WTC11 (cell line): Measurements from ENCODE around the gene HLTF. TPM values are rescaled to one million over a fixed set of nuclear protein-coding genes. Genes with fewer than 3 reads are reported as not detected.
A peak's percentile ranks its signal among the peaks of the same experiment; 100 is the strongest.

ENCODE experiments used
- ATAC-seq: fragments of 200-7000 bp; cut with Tn5 transposase; 2 replicates; pipeline ENCODE4 v1.10.0; 2021; ENCODE audit warnings: mild to moderate bottlenecking, moderate library complexity
- CTCF ChIA-PET: fragments of 300-600 bp; sonication (Branson Sonifier 250); formaldehyde crosslinking; loops from one replicate; lab custom pipeline; 2021; ENCODE audit warnings: antibody characterized with exemption; lab: Charles Lee
- POLR2A ChIA-PET: fragments of 350-600 bp; sonication (Branson Sonifier 250); formaldehyde crosslinking; loops from one replicate; lab custom pipeline; 2021; ENCODE audit warnings: antibody characterized with exemption; lab: Charles Lee
- DNase-seq: peaks from one replicate; pipeline ENCODE4 v3.0.0; 2021; ENCODE audit warnings: low spot score
- H3K27ac Mint-ChIP-seq: 2 replicates; pipeline ENCODE4 v1.8.0; 2021; ENCODE audit warnings: mixed read lengths
- H3K27me3 Mint-ChIP-seq: 2 replicates; pipeline ENCODE4 v1.8.0; 2021; ENCODE audit warnings: low read depth, mild to moderate bottlenecking, moderate library complexity, mixed read lengths
- H3K36me3 Mint-ChIP-seq: 2 replicates; pipeline ENCODE4 v1.8.0; 2021; ENCODE audit warnings: mixed read lengths
- H3K4me1 Mint-ChIP-seq: 2 replicates; pipeline ENCODE4 v1.8.0; 2022; ENCODE audit warnings: mixed read lengths
- H3K4me3 Mint-ChIP-seq: 2 replicates; pipeline ENCODE4 v1.8.0; 2021; ENCODE audit warnings: mild to moderate bottlenecking, moderate library complexity, mixed read lengths
- H3K9me3 Mint-ChIP-seq: 2 replicates; pipeline ENCODE4 v1.8.0; 2021; ENCODE audit warnings: mixed read lengths
- ARID4B ChIP-seq: sonication (generic); formaldehyde crosslinking; IDR thresholded peaks from 2 replicates; pipeline ENCODE4 v1.8.0; 2023; ENCODE audit warnings: missing genetic modification reagents, mild to moderate bottlenecking, borderline replicate concordance
- CBFB ChIP-seq: sonication (generic); formaldehyde crosslinking; IDR thresholded peaks from 2 replicates; pipeline ENCODE4 v1.8.1; 2022; ENCODE audit warnings: mild to moderate bottlenecking, low read depth, missing genetic modification reagents
- CREB1 ChIP-seq: sonication (generic); formaldehyde crosslinking; IDR thresholded peaks from 2 replicates; pipeline ENCODE4 v1.8.0; 2023; ENCODE audit warnings: mild to moderate bottlenecking, missing genetic modification reagents
- E2F1 ChIP-seq: sonication (generic); formaldehyde crosslinking; IDR thresholded peaks from 2 replicates; pipeline ENCODE4 v1.8.0; 2022; ENCODE audit warnings: mild to moderate bottlenecking, missing genetic modification reagents
- E2F4 ChIP-seq: sonication (generic); formaldehyde crosslinking; IDR thresholded peaks from 2 replicates; pipeline ENCODE4 v1.8.1; 2022; ENCODE audit warnings: low read depth, mild to moderate bottlenecking, moderate library complexity, missing genetic modification reagents, borderline replicate concordance
- ELF4 ChIP-seq: sonication (generic); formaldehyde crosslinking; IDR thresholded peaks from 2 replicates; pipeline ENCODE4 v1.8.1; 2022; ENCODE audit warnings: low read depth, mild to moderate bottlenecking, moderate library complexity, missing genetic modification reagents
- EMX1 ChIP-seq: fragments of 250-450 bp; sonication (Bioruptor Pico); IDR thresholded peaks from 2 replicates; pipeline ENCODE4 v1.8.0; 2021; ENCODE audit warnings: mild to moderate bottlenecking
- FOXK1 ChIP-seq: sonication (generic); formaldehyde crosslinking; IDR thresholded peaks from 2 replicates; pipeline ENCODE4 v1.8.0; 2022; ENCODE audit warnings: mild to moderate bottlenecking, moderate library complexity, missing genetic modification reagents
- JAZF1 ChIP-seq: fragments of 250-450 bp; sonication (Bioruptor Pico); IDR thresholded peaks from 2 replicates; pipeline ENCODE4 v1.9.0; 2021; ENCODE audit warnings: moderate library complexity, mild to moderate bottlenecking, inconsistent platforms
- JUN ChIP-seq: sonication (generic); formaldehyde crosslinking; IDR thresholded peaks from 2 replicates; pipeline ENCODE4 v1.8.0; 2023; ENCODE audit warnings: mild to moderate bottlenecking, missing genetic modification reagents
- KAT7 ChIP-seq: sonication (generic); formaldehyde crosslinking; IDR thresholded peaks from 2 replicates; pipeline ENCODE4 v1.8.1; 2023; ENCODE audit warnings: missing genetic modification reagents, mild to moderate bottlenecking, borderline replicate concordance
- MAX ChIP-seq: sonication (generic); formaldehyde crosslinking; IDR thresholded peaks from 2 replicates; pipeline ENCODE4 v1.8.0; 2022; ENCODE audit warnings: mild to moderate bottlenecking, missing genetic modification reagents
- MLX ChIP-seq: sonication (generic); formaldehyde crosslinking; IDR thresholded peaks from 2 replicates; pipeline ENCODE4 v1.8.1; 2023; ENCODE audit warnings: mild to moderate bottlenecking, missing genetic modification reagents, moderate library complexity
- PREB ChIP-seq: sonication (generic); formaldehyde crosslinking; IDR thresholded peaks from 2 replicates; pipeline ENCODE4 v1.8.1; 2022; ENCODE audit warnings: mild to moderate bottlenecking, missing genetic modification reagents, moderate library complexity, borderline replicate concordance
- RELA ChIP-seq: sonication (generic); formaldehyde crosslinking; IDR thresholded peaks from 2 replicates; pipeline ENCODE4 v1.8.1; 2022; ENCODE audit warnings: missing genetic modification reagents, mild to moderate bottlenecking, borderline replicate concordance
- USF1 ChIP-seq: sonication (generic); formaldehyde crosslinking; IDR thresholded peaks from 2 replicates; pipeline ENCODE4 v1.8.0; 2022; ENCODE audit warnings: mild to moderate bottlenecking, missing genetic modification reagents
- ZBTB21 ChIP-seq: sonication (generic); formaldehyde crosslinking; IDR thresholded peaks from 2 replicates; pipeline ENCODE4 v1.8.1; 2023; ENCODE audit warnings: mild to moderate bottlenecking, missing genetic modification reagents, borderline replicate concordance
- ZMAT4 ChIP-seq: fragments of 250-450 bp; sonication (Bioruptor Pico); IDR thresholded peaks from 2 replicates; pipeline ENCODE4 v1.9.0; 2021; ENCODE audit warnings: mild to moderate bottlenecking
- total RNA-seq: library from RNA; stranded (reverse); gene quantifications from 3 replicates; pipeline ENCODE4 v1.2.3, GENCODE V29; 2021

Gene HLTF
- total RNA-seq, 1 experiment from 2014 or later, result 62.4 TPM

- peaks cover 27% of the 10 kb centered on the region for H3K4me1 Mint-ChIP-seq
- H3K9me3 Mint-ChIP-seq, result no peaks in the 10 kb centered on the region
- H3K27ac Mint-ChIP-seq, result no peak overlapping the region
- POLR2A ChIA-PET, result no interaction called here
- H3K27me3 Mint-ChIP-seq, result no peaks in the 10 kb centered on the region
- TF ChIP-seq ARID4B (CRISPR knock-in tag) (no peak), JUN (CRISPR knock-in tag) (no peak)
- TF ChIP-seq, all 79 proteins: peak for 0
- DNase-seq (no peak), ATAC-seq (no peak)
- Mint-ChIP-seq H3K36me3 (peaks cover 16% of the 10 kb centered on the region), H3K4me3 (no peak overlapping the region)
- CTCF ChIA-PET, result interaction anchor here (1.7 kb wide), 1 partner anchor 50 kb away, joined by 5 read pairs; no protein-coding TSS in a partner anchor
These were observed 80.9 kb downstream of the HLTF start for GRCh38 chr3:149005416-149005815.

- TF ChIP-seq E2F1 (CRISPR knock-in tag), result no peak
- no peak for TF ChIP-seq RELA
- ATAC-seq (peak; percentile 43; the same call in 1 of the 2 replicates), DNase-seq (no peak)
- ChIA-PET POLR2A (no interaction called here), CTCF (interaction anchor here (1.7 kb wide), 1 partner anchor 49 kb away, joined by 5 read pairs; no protein-coding TSS in a partner anchor)
- Mint-ChIP-seq H3K36me3 (peaks cover 12% of the 10 kb centered on the region), H3K9me3 (no peaks in the 10 kb centered on the region), H3K27ac (peak overlapping the region; percentile 51), H3K4me1 (peaks cover 35% of the 10 kb centered on the region), H3K27me3 (no peaks in the 10 kb centered on the region), H3K4me3 (no peak overlapping the region)
These were observed 81.7 kb downstream of the HLTF start for GRCh38 chr3:149004622-149005021.

GRCh38 chr3:149003653-149004305 is 82.6 kb downstream of the HLTF start:
- Mint-ChIP-seq H3K36me3 (peaks cover 8% of the 10 kb centered on the region; the same call in 1 of the 2 replicates), H3K4me3 (no peak overlapping the region)
- ATAC-seq, result no peak; the same call in 1 of the 2 replicates
- no peak for DNase-seq
- TF ChIP-seq PREB (no peak), CBFB (no peak), ZBTB21 (no peak), ELF4 (CRISPR knock-in tag) (no peak), MLX (CRISPR knock-in tag) (no peak), EMX1 (CRISPR knock-in tag) (no peak), ZMAT4 (CRISPR knock-in tag) (no peak), MAX (CRISPR knock-in tag) (no peak), FOXK1 (CRISPR knock-in tag) (no peak), USF1 (CRISPR knock-in tag) (no peak), E2F4 (no peak), CREB1 (CRISPR knock-in tag) (no peak), KAT7 (CRISPR knock-in tag) (no peak), JAZF1 (CRISPR knock-in tag) (no peak)
- TF ChIP-seq, all 79 proteins: peak for 0
- no peaks in the 10 kb centered on the region for H3K27me3 Mint-ChIP-seq
- H3K27ac Mint-ChIP-seq, result peak overlapping the region; percentile 75
- ChIA-PET CTCF (interaction anchor here (0.7 to 1.7 kb wide), 2 partner anchors 48 to 55 kb away, joined by 3 to 5 read pairs; no protein-coding TSS in a partner anchor), POLR2A (no interaction called here)
- H3K9me3 Mint-ChIP-seq, result no peaks in the 10 kb centered on the region
- H3K4me1 Mint-ChIP-seq, result peaks cover 42% of the 10 kb centered on the region
